HepG2 (cell line): ENCODE measurements around the gene KIF5B. TPM values are rescaled to one million over a fixed set of nuclear protein-coding genes. Genes with fewer than 3 reads are reported as not detected.
A peak's percentile ranks its signal among the peaks of the same experiment; 100 is the strongest.

Experiments
- ATF1 ChIP-seq: IDR thresholded peaks from 2 replicates; pipeline ENCODE4 v1.6.1; 2016; ENCODE audit warnings: mild to moderate bottlenecking, control low read depth
- ATF3 ChIP-seq: sonication (generic); formaldehyde crosslinking; IDR thresholded peaks from 2 replicates; pipeline ENCODE4 v1.4.0; 2020; ENCODE audit warnings: missing genetic modification reagents
- HOXA7 ChIP-seq: sonication (generic); formaldehyde crosslinking; IDR thresholded peaks from 2 replicates; pipeline ENCODE4 v1.8.1; 2022; ENCODE audit warnings: mild to moderate bottlenecking, missing genetic modification reagents, moderate library complexity
- LRRFIP1 ChIP-seq: sonication (generic); formaldehyde crosslinking; conservative IDR thresholded peaks from 2 replicates; pipeline ENCODE4 v1.4.0; 2020; ENCODE audit warnings: missing genetic modification reagents
- NCOR1 ChIP-seq: fragments of 200-600 bp; sonication (generic); IDR thresholded peaks from 2 replicates; pipeline ENCODE4 v1.7.0; 2017; ENCODE audit warnings: antibody characterized with exemption, low read length, borderline replicate concordance
- NR3C1 ChIP-seq: sonication (generic); formaldehyde crosslinking; IDR thresholded peaks from 2 replicates; pipeline ENCODE4 v1.4.0; 2020; ENCODE audit warnings: missing genetic modification reagents
- NRL ChIP-seq: sonication (generic); formaldehyde crosslinking; IDR thresholded peaks from 2 replicates; pipeline ENCODE4 v1.5.0; 2020; ENCODE audit warnings: missing genetic modification reagents, mild to moderate bottlenecking, moderate library complexity, borderline replicate concordance
- PTBP1 ChIP-seq: fragments of 200-400 bp; formaldehyde crosslinking; IDR thresholded peaks from 2 replicates; pipeline ENCODE4 v1.6.1; 2018; ENCODE audit warnings: low read length, low read depth; ENCODE audit not compliant: poor library complexity, severe bottlenecking
- SALL1 ChIP-seq: sonication (generic); formaldehyde crosslinking; IDR thresholded peaks from 2 replicates; pipeline ENCODE4 v1.8.0; 2022; ENCODE audit warnings: mild to moderate bottlenecking, missing genetic modification reagents
- TBX2 ChIP-seq: sonication (generic); formaldehyde crosslinking; IDR thresholded peaks from 2 replicates; pipeline ENCODE4 v1.5.0; 2020; ENCODE audit warnings: missing genetic modification reagents, mild to moderate bottlenecking, borderline replicate concordance
- ZBTB4 ChIP-seq: sonication (generic); formaldehyde crosslinking; IDR thresholded peaks from 2 replicates; pipeline ENCODE4 v1.4.0; 2020; ENCODE audit warnings: missing genetic modification reagents, mild to moderate bottlenecking, borderline replicate concordance
- ZBTB44 ChIP-seq: sonication (generic); formaldehyde crosslinking; IDR thresholded peaks from 2 replicates; pipeline ENCODE4 v1.4.0; 2020; ENCODE audit warnings: missing genetic modification reagents
- ZMYM2 ChIP-seq: sonication (generic); formaldehyde crosslinking; IDR thresholded peaks from 2 replicates; pipeline ENCODE4 v1.8.0; 2022; ENCODE audit warnings: mild to moderate bottlenecking, missing genetic modification reagents
- ZNF281 ChIP-seq: sonication (generic); formaldehyde crosslinking; IDR thresholded peaks from 2 replicates; pipeline ENCODE4 v1.4.0; 2020; ENCODE audit warnings: missing genetic modification reagents, borderline replicate concordance
- ZNF484 ChIP-seq: sonication (generic); formaldehyde crosslinking; IDR thresholded peaks from 2 replicates; pipeline ENCODE4 v1.5.1; 2020; ENCODE audit warnings: mild to moderate bottlenecking, low read depth, missing genetic modification reagents, borderline replicate concordance
- ZNF556 ChIP-seq: sonication (generic); formaldehyde crosslinking; IDR thresholded peaks from 2 replicates; pipeline ENCODE4 v1.4.0; 2020; ENCODE audit warnings: mild to moderate bottlenecking, missing genetic modification reagents, borderline replicate concordance
- ZNF672 ChIP-seq: sonication (generic); formaldehyde crosslinking; IDR thresholded peaks from 2 replicates; pipeline ENCODE4 v1.8.1; 2022; ENCODE audit warnings: missing genetic modification reagents
- polyA plus RNA-seq, 8 experiments: library from polyadenylated mRNA; depleted of rRNA in 3 of 8; stranded (reverse) in 7 of 8; unstranded in 1 of 8; fragments of >200 nt; fragmentation: Illumina TruSeq in 4 of 8; extraction: Trizol in 4 of 8; gene quantifications; 2 replicates each; pipeline versions ENCODE4 v1.2.1 to v1.2.3, GENCODE V29; 2011 to 2016; ENCODE audit warnings: low read depth in 4 of 8, missing spikeins in 1 of 8, mixed read lengths in 1 of 8; ENCODE audit not compliant: insufficient read depth in 1 of 8
- total RNA-seq, 5 experiments: library from RNA; depleted of rRNA; stranded (reverse); fragments of >200 nt; fragmentation: Illumina TruSeq; extraction: Trizol; gene quantifications; 2 replicates each; pipeline ENCODE4 v1.2.3, GENCODE V29; 2016; ENCODE audit warnings: low read depth in 1 of 5

Gene KIF5B
- total and polyA plus RNA-seq, 2 of the 13 experiments (the other 11 are each of a cell fraction or from before 2014, with no cell fraction given), result 34.3 to 133 TPM

GRCh38 chr10:32056136-32057035 lies at the start of gene KIF5B (continued):
- TF ChIP-seq LRRFIP1 (CRISPR knock-in tag) (no peak), TBX2 (CRISPR knock-in tag) (peak; percentile 72), ZMYM2 (CRISPR knock-in tag) (no peak), ZNF672 (peak; percentile 99), SALL1 (CRISPR knock-in tag) (peak; percentile 76), NR3C1 (CRISPR knock-in tag) (no peak), ZBTB44 (CRISPR knock-in tag) (no peak), ATF1 (CRISPR knock-in tag) (no peak), HOXA7 (CRISPR knock-in tag) (no peak), NRL (CRISPR knock-in tag) (peak; percentile 64), PTBP1 (no peak), ZBTB4 (CRISPR knock-in tag) (no peak; the same call in 1 of the 2 replicates), ATF3 (CRISPR knock-in tag) (peak; percentile 79), NCOR1 (no peak), ZNF281 (CRISPR knock-in tag) (peak; percentile 10; the same call in 1 of the 2 replicates), ZNF556 (CRISPR knock-in tag) (0 out of 2 replicates have a peak, but pooled peaks have one; percentile 11), ZNF484 (CRISPR knock-in tag) (no peak)
